Esophagus squamous epithelium (tissue), 5 donors: Measurements from ENCODE around the gene UGT1A5. TPM values are rescaled to one million over a fixed set of nuclear protein-coding genes. Genes with fewer than 3 reads are reported as not detected.

ENCODE experiments used
- DNase-seq: peaks from one replicate; lab custom pipeline; 2025; lab: John Stamatoyannopoulos, UW
- H3K27ac ChIP-seq, 4 donors: fragments of 200-600 bp; sonication (generic); one replicate each; pipeline ENCODE4 v1.5.1; 2016 to 2019; ENCODE audit warnings: mild to moderate bottlenecking in 1 of 4
- H3K27me3 ChIP-seq, 4 donors: fragments of 200-600 bp; sonication (generic); 1 replicate in 3 of 4; 2 replicates in 1 of 4; pipeline versions ENCODE4 v1.5.1 to v1.6.0; 2017 to 2021; ENCODE audit warnings: antibody characterized with exemption in 1 of 4
- H3K36me3 ChIP-seq, 3 donors: fragments of 200-600 bp; sonication (generic); one replicate each; pipeline ENCODE4 v1.5.1; 2016 to 2019
- H3K4me1 ChIP-seq, 3 donors: fragments of 200-600 bp; sonication (generic); one replicate each; pipeline ENCODE4 v1.5.1; 2017 to 2019
- H3K4me3 ChIP-seq, 4 donors: fragments of 200-600 bp; sonication (generic); 1 replicate in 3 of 4; 2 replicates in 1 of 4; pipeline ENCODE4 v1.5.1; 2016 to 2019; ENCODE audit warnings: mild to moderate bottlenecking in 2 of 4, moderate library complexity in 1 of 4
- H3K9me3 ChIP-seq, 3 donors: fragments of 200-600 bp; sonication (generic); one replicate each; pipeline ENCODE4 v1.5.1; 2016 to 2019
- CTCF ChIP-seq, 6 experiments: fragments of 450-650 bp in 4 of 6; fragments of 200-600 bp in 2 of 6; sonication (generic) in 2 of 6; IDR thresholded peaks; one replicate each; pipeline ENCODE4 v1.5.1; 2016 to 2019; ENCODE audit warnings: antibody characterized with exemption in 6 of 6, mild to moderate bottlenecking in 4 of 6, moderate library complexity in 4 of 6
- POLR2A ChIP-seq, 4 donors: fragments of 450-650 bp; IDR thresholded peaks; one replicate each; pipeline ENCODE4 v1.6.1; 2017; ENCODE audit warnings: antibody characterized with exemption in 4 of 4, mild to moderate bottlenecking in 4 of 4, moderate library complexity in 3 of 4
- WGBS, 2 donors: methylation state at CpG; one replicate each; pipeline ENCODE4 v1.1.5; 2018; 5-methylcytosine and 5-hydroxymethylcytosine counted together
- intact Hi-C: fragments of 100-400 bp; cut with DNase I; formaldehyde crosslinking; loops from one replicate; pipeline ENCODE4 v1.15.0; 2022
- total RNA-seq, 4 donors: library from RNA; depleted of rRNA; stranded (reverse); fragments of >200 nt; gene quantifications; one replicate each; pipeline ENCODE4 v1.1.0, GENCODE V29; 2016
- donor health status: DM: yes; HTN: yes; CAD: no.

The UGT1A5 gene
- total RNA-seq, 4 donors from 2014 or later, result 0.67 to 9.7 (median 5.8) TPM

DNA sequence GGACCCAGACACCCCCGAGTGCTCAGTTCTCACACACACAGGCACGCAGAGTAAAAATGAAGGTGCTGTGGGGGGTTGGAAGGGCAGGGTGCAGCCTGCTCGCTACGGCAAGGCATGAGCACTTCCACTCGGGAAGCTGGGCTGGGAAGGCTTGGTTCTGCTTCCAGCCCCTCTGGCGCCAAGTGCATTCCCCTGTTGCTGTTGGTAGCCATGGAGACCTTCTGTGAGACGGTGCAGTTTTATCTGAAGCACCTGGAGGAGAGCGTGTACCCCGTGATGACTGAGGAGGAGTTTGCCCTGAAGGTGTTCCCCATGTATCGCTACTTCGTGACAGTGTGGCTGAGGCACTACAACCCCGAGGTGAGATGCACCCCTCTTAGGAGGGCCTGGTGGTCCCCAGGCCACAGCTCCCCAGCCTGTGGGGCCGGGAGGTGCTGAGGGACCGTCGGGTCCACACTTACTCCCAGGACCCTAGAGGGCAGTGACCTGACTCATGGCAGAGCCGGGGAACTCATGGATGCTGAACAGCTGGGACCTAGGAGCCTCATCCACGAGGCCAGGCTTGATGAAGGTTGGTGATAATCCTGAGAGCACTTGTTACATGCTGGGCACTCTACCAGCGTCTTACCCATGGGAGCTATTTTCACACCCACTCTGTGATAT is 80.9 kb downstream of the UGT1A5 start:
- H3K27ac ChIP-seq, result no peak overlapping the region
- no peak for TF ChIP-seq POLR2A (IDR thresholded peaks at IDR 0.05)
- TF ChIP-seq CTCF (IDR thresholded peaks at IDR 0.05), result no peak
- no peaks in the 10 kb centered on the region for H3K4me1 ChIP-seq
- DNase-seq, result no peak
- intact Hi-C loops, result no loop called here
- H3K9me3 ChIP-seq, result no peaks in the 10 kb centered on the region
- H3K36me3 ChIP-seq, result no peaks in the 10 kb centered on the region
- WGBS, 2 donors, result no CpG with 5 or more reads among the region's 18 CpGs
- no peaks in the 10 kb centered on the region for H3K27me3 ChIP-seq
- no peak overlapping the region for H3K4me3 ChIP-seq

DNA sequence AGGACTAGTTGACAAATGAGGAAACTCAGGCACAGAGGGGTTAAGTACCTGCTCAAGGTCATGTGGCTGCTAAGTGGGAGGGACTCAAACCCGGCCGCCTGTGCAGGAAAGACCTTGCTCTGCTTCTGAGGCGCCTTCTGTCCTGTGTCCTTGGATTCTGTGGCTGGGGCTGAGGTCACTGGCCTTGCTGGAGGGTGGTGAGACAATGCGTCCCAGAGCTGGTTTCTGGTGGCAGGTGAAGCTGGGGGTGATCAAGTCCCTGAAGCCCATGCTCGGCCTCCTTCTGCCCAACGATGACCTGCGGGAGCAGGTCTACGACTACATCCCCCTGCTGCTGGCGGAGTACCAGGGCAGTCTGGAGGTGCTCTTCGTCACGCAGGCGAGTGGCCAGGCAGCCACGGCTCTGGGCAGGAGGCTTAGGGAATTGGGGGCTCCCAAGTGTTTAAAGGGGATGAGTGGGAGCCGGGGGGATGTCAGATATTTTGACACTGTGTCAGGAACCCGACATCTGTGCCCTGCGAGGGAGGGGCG is 81.5 kb downstream of the UGT1A5 start:
- Histone ChIP-seq H3K9me3 (no peaks in the 10 kb centered on the region), H3K4me3 (no peak overlapping the region), H3K27ac (no peak overlapping the region), H3K27me3 (no peaks in the 10 kb centered on the region), H3K36me3 (no peaks in the 10 kb centered on the region), H3K4me1 (no peaks in the 10 kb centered on the region)
- TF ChIP-seq POLR2A (IDR thresholded peaks at IDR 0.05) (no peak), CTCF (IDR thresholded peaks at IDR 0.05) (no peak)
- intact Hi-C loops, result no loop called here
- DNase-seq, result no peak
- 84 to 100% methylated on average over 1 to 9 of the region's 17 CpGs for WGBS, 2 donors

GRCh38 chr2:233795735-233796171 is 83.0 kb downstream of the UGT1A5 start:
- no peaks in the 10 kb centered on the region for H3K36me3 ChIP-seq
- H3K4me3 ChIP-seq, result no peak overlapping the region
- H3K4me1 ChIP-seq, result no peaks in the 10 kb centered on the region
- H3K27ac ChIP-seq, result no peak overlapping the region
- DNase-seq, result no peak
- H3K27me3 ChIP-seq, result no peaks in the 10 kb centered on the region
- 89% methylated on average over 6 of the region's 13 CpGs; no CpG with 5 or more reads in 1 of the 2 donors for WGBS, 2 donors
- no peak for TF ChIP-seq CTCF (IDR thresholded peaks at IDR 0.05)
- TF ChIP-seq POLR2A (IDR thresholded peaks at IDR 0.05), result no peak
- H3K9me3 ChIP-seq, result no peaks in the 10 kb centered on the region
- intact Hi-C loops, result no loop called here

DNA sequence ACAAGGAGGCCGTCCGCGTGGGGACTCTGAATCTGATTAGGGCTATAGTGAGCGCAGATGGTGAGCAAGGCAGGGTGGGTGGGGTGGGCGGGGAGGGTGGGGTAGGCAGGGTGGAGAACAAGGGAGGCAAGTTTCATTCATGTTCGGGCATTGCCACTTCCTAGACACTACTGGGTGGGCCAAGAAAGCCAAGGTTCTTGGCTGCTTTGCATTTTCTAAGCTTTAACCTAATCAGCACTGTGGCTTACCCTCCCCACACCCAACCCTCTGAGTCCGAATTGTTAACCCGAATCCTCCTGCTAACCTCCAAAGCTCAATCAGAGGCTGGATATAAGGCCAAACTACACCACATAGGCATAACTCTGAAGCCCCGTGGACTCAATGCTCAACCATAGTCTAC is 83.5 kb downstream of the UGT1A5 start:
- 62 to 74% methylated on average over 6 to 9 of the region's 9 CpGs for WGBS, 2 donors
- H3K4me1 ChIP-seq, result no peaks in the 10 kb centered on the region
- TF ChIP-seq POLR2A (IDR thresholded peaks at IDR 0.05) (no peak), CTCF (IDR thresholded peaks at IDR 0.05) (no peak)
- H3K9me3 ChIP-seq, result no peaks in the 10 kb centered on the region
- H3K27me3 ChIP-seq, result no peaks in the 10 kb centered on the region
- H3K4me3 ChIP-seq, result no peak overlapping the region
- intact Hi-C loops, result no loop called here
- DNase-seq, result no peak
- H3K36me3 ChIP-seq, result no peaks in the 10 kb centered on the region
- H3K27ac ChIP-seq, result no peak overlapping the region

GRCh38 chr2:233798335-233799086 is 85.8 kb downstream of the UGT1A5 start:
- intact Hi-C loops, result no loop called here
- no peak overlapping the region for H3K4me3 ChIP-seq
- 74 to 82% methylated on average over 6 to 7 of the region's 14 CpGs for WGBS, 2 donors
- H3K27ac ChIP-seq, result no peak overlapping the region
- TF ChIP-seq CTCF (IDR thresholded peaks at IDR 0.05) (no peak), POLR2A (IDR thresholded peaks at IDR 0.05) (no peak)
- no peaks in the 10 kb centered on the region for H3K4me1 ChIP-seq
- no peaks in the 10 kb centered on the region for H3K36me3 ChIP-seq
- peaks cover 0 to 10% (median 0%) of the 10 kb centered on the region in 4 donors for H3K27me3 ChIP-seq
- no peak for DNase-seq
- H3K9me3 ChIP-seq, result no peaks in the 10 kb centered on the region
